ENCODE data around the gene ADAMTS15.
A peak's percentile ranks its signal among the peaks of the same experiment; 100 is the strongest.

ADAMTS15 gene

GRCh38 chr11:130422251-130422995 lies 26.0 kb upstream of the ADAMTS15 start:
- Histone ChIP-seq H3K4me1 (ENCODE audit: insufficient read depth, low read length) (no peaks in the 10 kb centered on the region), H3K27me3 (ENCODE audit: insufficient read depth, low read length) (peaks cover 67% of the 10 kb centered on the region), H3K4me3 (ENCODE audit: low read length) (no peak overlapping the region), H3K36me3 (ENCODE audit: insufficient read depth, low read length) (no peaks in the 10 kb centered on the region), H3K9me3 (ENCODE audit: low read length) (no peaks in the 10 kb centered on the region), H2AFZ (ENCODE audit: low read depth, low read length) (no peak overlapping the region)

DNA sequence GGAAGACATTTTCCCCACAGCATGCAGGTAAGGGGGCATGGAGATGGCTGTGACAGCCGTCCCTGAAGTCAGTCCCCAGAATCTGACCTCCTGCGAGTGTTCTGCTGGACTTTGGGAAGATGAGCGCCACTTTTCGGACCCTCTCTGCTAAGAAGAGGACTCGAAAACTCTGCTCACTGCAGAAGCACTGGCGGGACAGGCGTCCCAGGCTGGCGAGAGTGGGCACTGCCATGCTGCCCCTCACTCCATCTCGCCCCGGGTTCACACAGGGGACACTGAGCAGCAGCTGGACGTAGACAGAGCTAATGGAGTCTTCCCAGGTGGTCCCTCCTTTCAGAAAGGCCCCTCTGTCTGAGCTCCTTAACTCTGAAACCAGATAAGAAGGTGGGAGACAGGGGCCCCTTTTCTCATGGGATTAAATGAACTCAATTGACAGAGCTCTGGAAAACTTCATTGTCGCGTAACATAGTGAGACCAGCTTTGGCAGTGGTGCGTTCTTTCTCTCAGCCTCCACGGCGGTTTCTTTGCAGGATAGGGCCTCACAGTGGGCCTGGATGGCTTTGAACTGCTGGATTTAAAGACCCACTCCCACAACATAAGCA lies 24.8 kb upstream of the ADAMTS15 start:
- Histone ChIP-seq H3K4me3 (ENCODE audit: low read length) (no peak overlapping the region), H3K36me3 (ENCODE audit: insufficient read depth, low read length) (no peaks in the 10 kb centered on the region), H3K9me3 (ENCODE audit: low read length) (no peaks in the 10 kb centered on the region), H3K4me1 (ENCODE audit: insufficient read depth, low read length) (peaks cover 6% of the 10 kb centered on the region), H2AFZ (ENCODE audit: low read depth, low read length) (no peak overlapping the region), H3K27me3 (ENCODE audit: insufficient read depth, low read length) (peaks cover 75% of the 10 kb centered on the region)

- Histone ChIP-seq H3K27me3 (ENCODE audit: insufficient read depth, low read length) (peaks cover 81% of the 10 kb centered on the region), H3K4me1 (ENCODE audit: insufficient read depth, low read length) (peaks cover 8% of the 10 kb centered on the region), H2AFZ (ENCODE audit: low read depth, low read length) (no peak overlapping the region), H3K9me3 (ENCODE audit: low read length) (no peaks in the 10 kb centered on the region), H3K36me3 (ENCODE audit: insufficient read depth, low read length) (no peaks in the 10 kb centered on the region), H3K4me3 (ENCODE audit: low read length) (no peak overlapping the region)
These were observed 23.8 kb upstream of the ADAMTS15 start for GRCh38 chr11:130424613-130425140.

DNA sequence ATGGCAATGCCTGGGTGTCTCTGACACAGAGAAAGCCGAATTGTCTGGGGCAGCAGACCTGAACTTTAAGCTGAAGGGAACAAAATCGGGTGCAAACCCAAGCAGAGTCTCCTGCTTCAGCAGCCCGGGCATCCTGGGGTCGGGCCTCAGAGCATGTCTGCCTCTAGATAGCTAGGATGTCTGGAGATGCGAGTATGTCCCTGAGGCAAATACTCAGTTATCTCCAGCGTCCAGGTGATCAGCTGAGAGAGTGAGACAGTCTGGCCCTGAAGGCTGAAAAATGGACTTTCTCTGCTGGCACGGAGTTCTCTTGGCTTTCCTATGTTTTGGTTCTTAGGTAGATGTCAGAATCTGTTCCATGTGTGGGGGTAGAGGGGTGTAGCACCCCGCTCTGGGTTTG lies 23.3 kb upstream of the ADAMTS15 start:
- Histone ChIP-seq H2AFZ (ENCODE audit: low read depth, low read length) (no peak overlapping the region), H3K36me3 (ENCODE audit: insufficient read depth, low read length) (no peaks in the 10 kb centered on the region), H3K27me3 (ENCODE audit: insufficient read depth, low read length) (peaks cover 82% of the 10 kb centered on the region), H3K9me3 (ENCODE audit: low read length) (no peaks in the 10 kb centered on the region), H3K4me3 (ENCODE audit: low read length) (no peak overlapping the region), H3K4me1 (ENCODE audit: insufficient read depth, low read length) (peaks cover 8% of the 10 kb centered on the region)

DNA sequence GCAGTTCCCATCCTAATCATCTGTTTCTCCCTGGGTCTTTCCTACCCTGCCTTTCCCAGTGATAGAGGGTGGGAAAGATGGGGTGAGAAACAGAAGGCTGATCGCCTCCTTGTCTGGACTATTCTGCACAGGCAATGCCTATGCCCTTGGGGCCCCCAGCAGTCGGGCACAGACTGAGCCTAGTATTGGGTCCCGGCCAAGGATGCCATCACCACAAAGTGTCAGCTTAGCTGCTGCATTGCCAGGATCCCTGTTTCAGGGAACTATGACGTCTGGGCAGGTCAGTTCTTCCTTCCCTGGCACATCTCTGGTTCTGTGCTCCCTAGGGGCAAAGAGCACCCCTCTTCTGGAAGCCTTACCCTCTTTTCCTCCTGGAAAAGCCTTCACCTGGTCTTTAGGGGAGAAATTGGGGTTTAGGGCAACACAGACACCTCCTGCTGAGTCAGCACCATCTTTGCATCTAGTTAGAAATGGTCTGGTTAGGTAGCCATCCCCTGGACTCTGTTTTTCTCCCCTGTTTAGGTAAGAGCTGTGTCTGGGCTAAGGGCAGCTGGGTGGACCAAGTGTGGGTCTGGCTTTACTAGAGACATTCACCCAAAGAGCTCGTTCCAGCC lies 22.1 kb upstream of the ADAMTS15 start:
- no peak overlapping the region for H3K4me3 ChIP-seq (ENCODE audit: low read length)

DNA sequence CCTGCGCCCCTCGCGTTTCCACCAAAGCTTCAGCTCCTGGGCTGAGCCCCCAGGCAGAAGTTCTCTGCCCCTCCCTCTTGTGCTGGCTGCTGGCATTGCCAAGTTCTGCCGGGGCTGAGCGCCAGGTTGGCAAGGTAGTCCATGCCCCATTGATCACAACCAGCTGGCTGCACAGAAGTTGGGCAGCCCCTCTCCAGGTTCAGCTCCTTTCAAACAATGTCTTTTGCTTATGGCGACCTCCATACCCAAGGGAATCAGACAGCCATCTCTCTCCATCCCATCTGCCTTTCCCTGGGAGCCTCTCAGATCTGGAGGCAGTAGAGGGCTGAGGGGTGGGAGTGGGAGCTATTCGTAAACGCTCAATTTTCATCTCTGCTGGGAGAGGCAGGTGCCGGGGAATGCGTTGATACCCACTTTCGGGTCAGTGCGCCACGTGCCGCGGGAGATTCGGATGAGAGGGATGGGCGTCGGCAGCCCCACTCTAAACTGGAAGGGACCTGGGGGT lies 21.6 kb upstream of the ADAMTS15 start:
- Histone ChIP-seq H3K4me3 (ENCODE audit: low read length) (no peak overlapping the region), H3K36me3 (ENCODE audit: insufficient read depth, low read length) (no peaks in the 10 kb centered on the region), H2AFZ (ENCODE audit: low read depth, low read length) (no peak overlapping the region), H3K4me1 (ENCODE audit: insufficient read depth, low read length) (peaks cover 8% of the 10 kb centered on the region), H3K9me3 (ENCODE audit: low read length) (no peaks in the 10 kb centered on the region), H3K27me3 (ENCODE audit: insufficient read depth, low read length) (peaks cover 75% of the 10 kb centered on the region)

More for the DNA sequence above, 22.1 kb upstream of the ADAMTS15 start:
- Histone ChIP-seq H2AFZ (ENCODE audit: low read depth, low read length) (no peak overlapping the region), H3K4me1 (ENCODE audit: insufficient read depth, low read length) (peaks cover 8% of the 10 kb centered on the region), H3K27me3 (ENCODE audit: insufficient read depth, low read length) (peaks cover 81% of the 10 kb centered on the region), H3K9me3 (ENCODE audit: low read length) (no peaks in the 10 kb centered on the region), H3K36me3 (ENCODE audit: insufficient read depth, low read length) (no peaks in the 10 kb centered on the region)

- Histone ChIP-seq H3K9me3 (ENCODE audit: low read length) (no peaks in the 10 kb centered on the region), H3K36me3 (ENCODE audit: insufficient read depth, low read length) (no peaks in the 10 kb centered on the region), H2AFZ (ENCODE audit: low read depth, low read length) (peak overlapping the region; percentile 74), H3K4me1 (ENCODE audit: insufficient read depth, low read length) (peaks cover 8% of the 10 kb centered on the region), H3K4me3 (ENCODE audit: low read length) (peak overlapping the region; percentile 34), H3K27me3 (ENCODE audit: insufficient read depth, low read length) (peaks cover 71% of the 10 kb centered on the region)
These were observed 20.7 kb upstream of the ADAMTS15 start for GRCh38 chr11:130427581-130428315.

GRCh38 chr11:130428316-130429119 lies 19.9 kb upstream of the ADAMTS15 start, which contains the start of gene ADAMTS8:
TSS of gene ADAMTS8 (minus strand) at chr11:130428609. CDS start at chr11:130428286, 323 bp downstream.
- Histone ChIP-seq H2AFZ (ENCODE audit: low read depth, low read length) (peak within 1 kb of the TSS; percentile 74), H3K27me3 (ENCODE audit: insufficient read depth, low read length) (peaks cover 64% of the 10 kb centered on the region), H3K9me3 (ENCODE audit: low read length) (no peaks in the 10 kb centered on the region), H3K36me3 (ENCODE audit: insufficient read depth, low read length) (no peaks in the 10 kb centered on the region), H3K4me3 (ENCODE audit: low read length) (peak within 1 kb of the TSS; percentile 34), H3K4me1 (ENCODE audit: insufficient read depth, low read length) (peaks cover 8% of the 10 kb centered on the region)

DNA sequence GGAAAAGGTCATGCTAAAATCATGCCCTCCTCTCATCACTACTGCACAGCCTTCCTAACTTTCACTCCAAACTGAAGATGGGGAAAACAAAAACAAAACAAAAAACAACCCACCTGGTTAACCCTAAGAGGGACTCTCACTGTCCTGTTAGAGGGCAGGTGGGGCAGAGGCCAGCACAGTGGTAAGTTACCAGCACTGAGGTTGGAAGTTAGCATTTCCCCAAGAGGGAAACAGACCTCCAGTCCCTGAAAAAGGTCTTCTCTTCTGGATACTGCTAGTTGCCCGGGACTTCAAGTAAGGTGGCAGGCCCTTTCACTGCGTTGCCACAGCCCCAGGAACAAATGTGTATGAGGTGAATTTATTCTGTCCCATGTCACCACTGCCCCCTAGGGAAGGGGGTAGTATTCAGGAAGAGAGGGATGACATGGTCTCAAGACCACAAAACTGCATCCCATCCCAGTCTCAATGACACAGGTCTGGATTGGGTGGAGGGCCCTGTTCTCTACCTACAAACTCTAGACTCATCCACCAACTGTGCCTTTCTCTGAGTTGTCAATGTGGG lies 19.2 kb upstream of the ADAMTS15 start:
- H3K27me3 ChIP-seq (ENCODE audit: insufficient read depth, low read length) = peaks cover 58% of the 10 kb centered on the region
- H3K4me1 ChIP-seq (ENCODE audit: insufficient read depth, low read length) = peaks cover 8% of the 10 kb centered on the region
- no peak overlapping the region for H3K4me3 ChIP-seq (ENCODE audit: low read length)
- H2AFZ ChIP-seq (ENCODE audit: low read depth, low read length) = no peak overlapping the region
- no peaks in the 10 kb centered on the region for H3K36me3 ChIP-seq (ENCODE audit: insufficient read depth, low read length)
- no peaks in the 10 kb centered on the region for H3K9me3 ChIP-seq (ENCODE audit: low read length)

GRCh38 chr11:130429983-130430382 lies 18.5 kb upstream of the ADAMTS15 start:
- H3K4me1 ChIP-seq (ENCODE audit: insufficient read depth, low read length) = peaks cover 10% of the 10 kb centered on the region
- H3K4me3 ChIP-seq (ENCODE audit: low read length) = no peak overlapping the region
- no peaks in the 10 kb centered on the region for H3K9me3 ChIP-seq (ENCODE audit: low read length)
- H3K36me3 ChIP-seq (ENCODE audit: insufficient read depth, low read length) = no peaks in the 10 kb centered on the region
- H2AFZ ChIP-seq (ENCODE audit: low read depth, low read length) = no peak overlapping the region
- H3K27me3 ChIP-seq (ENCODE audit: insufficient read depth, low read length) = peaks cover 50% of the 10 kb centered on the region

- peaks cover 10% of the 10 kb centered on the region for H3K4me1 ChIP-seq (ENCODE audit: insufficient read depth, low read length)
- H3K36me3 ChIP-seq (ENCODE audit: insufficient read depth, low read length) = no peaks in the 10 kb centered on the region
- no peaks in the 10 kb centered on the region for H3K9me3 ChIP-seq (ENCODE audit: low read length)
- no peak overlapping the region for H3K4me3 ChIP-seq (ENCODE audit: low read length)
- peaks cover 39% of the 10 kb centered on the region for H3K27me3 ChIP-seq (ENCODE audit: insufficient read depth, low read length)
- no peak overlapping the region for H2AFZ ChIP-seq (ENCODE audit: low read depth, low read length)
These were observed 17.1 kb upstream of the ADAMTS15 start for GRCh38 chr11:130431331-130431773.

DNA sequence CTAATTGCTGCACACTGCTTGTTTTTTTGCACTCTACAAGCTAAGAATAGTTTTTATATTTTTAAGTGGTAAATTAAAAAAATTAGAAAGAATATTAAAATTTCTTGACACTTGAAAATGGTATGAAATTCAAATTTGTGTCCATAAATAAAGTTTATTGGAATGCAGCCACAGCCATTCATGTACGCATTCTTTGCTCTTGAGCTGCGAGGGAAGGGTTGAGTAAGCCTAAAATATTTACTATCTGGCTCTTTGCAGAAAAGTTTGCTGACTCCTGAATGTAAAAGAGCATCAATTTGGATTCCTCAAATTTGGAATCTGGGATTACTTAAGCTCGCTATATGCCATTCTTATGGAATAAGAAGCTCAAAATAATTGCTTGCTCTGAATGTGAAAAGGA lies 16.6 kb upstream of the ADAMTS15 start:
- no peak overlapping the region for H3K4me3 ChIP-seq (ENCODE audit: low read length)
- no peak overlapping the region for H2AFZ ChIP-seq (ENCODE audit: low read depth, low read length)
- H3K27me3 ChIP-seq (ENCODE audit: insufficient read depth, low read length) = peaks cover 34% of the 10 kb centered on the region
- H3K9me3 ChIP-seq (ENCODE audit: low read length) = no peaks in the 10 kb centered on the region
- peaks cover 10% of the 10 kb centered on the region for H3K4me1 ChIP-seq (ENCODE audit: insufficient read depth, low read length)
- H3K36me3 ChIP-seq (ENCODE audit: insufficient read depth, low read length) = no peaks in the 10 kb centered on the region

Data from neuron (in vitro differentiated cells).